Gastrocnemius medialis (tissue), 4 donors: Measurements from ENCODE around the gene SELENOO.

Experiments
- CTCF ChIP-seq, 5 experiments: fragments of 450-650 bp in 3 of 5; fragments of 200-600 bp in 2 of 5; sonication (generic) in 2 of 5; IDR thresholded peaks in 4 of 5; conservative IDR thresholded peaks in 1 of 5; 1 replicate in 4 of 5; 2 replicates in 1 of 5; pipeline ENCODE4 v1.5.1; 2016 to 2019; ENCODE audit warnings: antibody characterized with exemption in 5 of 5, mild to moderate bottlenecking in 3 of 5, moderate library complexity in 3 of 5
- POLR2A ChIP-seq, 2 donors: fragments of 450-650 bp; IDR thresholded peaks; one replicate each; pipeline ENCODE4 v1.6.1; 2017; ENCODE audit warnings: antibody characterized with exemption in 2 of 2, mild to moderate bottlenecking in 2 of 2, moderate library complexity in 2 of 2

GRCh38 chr22:50207383-50208140 is 6.8 kb downstream of the SELENOO start:
- TF ChIP-seq POLR2A (IDR thresholded peaks at IDR 0.05) (no peak), CTCF (IDR thresholded peaks at IDR 0.05 in 4 of 5, conservative IDR thresholded peaks at IDR 0.05 in 1 of 5) (no peak)
